GM21576 (cell line): ENCODE results near the gene MRPS27.

Experiments used
- ATAC-seq: cut with Tn5 transposase; IDR thresholded peaks from one replicate; pipeline ENCODE4 v1.9.1; 2021; ENCODE audit warnings: mild to moderate bottlenecking, moderate library complexity; ENCODE audit not compliant: unreplicated experiment

MRPS27 gene

GRCh38 chr5:72206160-72206559 is 113.9 kb downstream of the MRPS27 start:
- no peak for ATAC-seq

- no peak for ATAC-seq
Observed at GRCh38 chr5:72205431-72206009, 114.5 kb downstream of the MRPS27 start.

- no peak for ATAC-seq
Observed at GRCh38 chr5:72204946-72205345, 115.1 kb downstream of the MRPS27 start.

GRCh38 chr5:72203251-72203845 is 116.7 kb downstream of the MRPS27 start:
- no peak for ATAC-seq

- no peak for ATAC-seq
Observed at GRCh38 chr5:72202331-72202825, 117.7 kb downstream of the MRPS27 start.

GRCh38 chr5:72199681-72200080 is 120.4 kb downstream of the MRPS27 start:
- ATAC-seq, result no peak

- no peak for ATAC-seq
Observed at GRCh38 chr5:72197393-72197792, 122.6 kb downstream of the MRPS27 start.

- no peak for ATAC-seq
Observed at GRCh38 chr5:72195581-72195980, 124.5 kb downstream of the MRPS27 start.

GRCh38 chr5:72194846-72195245 is 125.2 kb downstream of the MRPS27 start:
- ATAC-seq, result peak; percentile 95

GRCh38 chr5:72191404-72191803 is 128.6 kb downstream of the MRPS27 start:
- no peak for ATAC-seq

- ATAC-seq, result no peak
Observed at GRCh38 chr5:72189146-72189545, 130.9 kb downstream of the MRPS27 start.

GRCh38 chr5:72188166-72188565 is 131.9 kb downstream of the MRPS27 start:
- ATAC-seq, result no peak

GRCh38 chr5:72187388-72188075 is 132.5 kb downstream of the MRPS27 start:
- ATAC-seq, result no peak

GRCh38 chr5:72185496-72186329 is 134.3 kb downstream of the MRPS27 start:
- ATAC-seq, result no peak

GRCh38 chr5:72184408-72184807 is 135.6 kb downstream of the MRPS27 start:
- no peak for ATAC-seq

GRCh38 chr5:72183101-72183520 is 136.9 kb downstream of the MRPS27 start:
- no peak for ATAC-seq

GRCh38 chr5:72182686-72183085 is 137.4 kb downstream of the MRPS27 start:
- no peak for ATAC-seq

GRCh38 chr5:72180925-72181324 is 139.1 kb downstream of the MRPS27 start:
- ATAC-seq, result no peak

GRCh38 chr5:72179816-72180440 is 140.1 kb downstream of the MRPS27 start:
- no peak for ATAC-seq

GRCh38 chr5:72179028-72179815 is 140.8 kb downstream of the MRPS27 start:
- no peak for ATAC-seq
